Measurements from ENCODE around the gene PRSS33. TPM values are rescaled to one million over a fixed set of nuclear protein-coding genes. Genes with fewer than 3 reads are reported as not detected.
A peak's percentile ranks its signal among the peaks of the same experiment; 100 is the strongest.

PRSS33 gene
- total RNA-seq, 2 experiments from 2014 or later, result not detected

DNA sequence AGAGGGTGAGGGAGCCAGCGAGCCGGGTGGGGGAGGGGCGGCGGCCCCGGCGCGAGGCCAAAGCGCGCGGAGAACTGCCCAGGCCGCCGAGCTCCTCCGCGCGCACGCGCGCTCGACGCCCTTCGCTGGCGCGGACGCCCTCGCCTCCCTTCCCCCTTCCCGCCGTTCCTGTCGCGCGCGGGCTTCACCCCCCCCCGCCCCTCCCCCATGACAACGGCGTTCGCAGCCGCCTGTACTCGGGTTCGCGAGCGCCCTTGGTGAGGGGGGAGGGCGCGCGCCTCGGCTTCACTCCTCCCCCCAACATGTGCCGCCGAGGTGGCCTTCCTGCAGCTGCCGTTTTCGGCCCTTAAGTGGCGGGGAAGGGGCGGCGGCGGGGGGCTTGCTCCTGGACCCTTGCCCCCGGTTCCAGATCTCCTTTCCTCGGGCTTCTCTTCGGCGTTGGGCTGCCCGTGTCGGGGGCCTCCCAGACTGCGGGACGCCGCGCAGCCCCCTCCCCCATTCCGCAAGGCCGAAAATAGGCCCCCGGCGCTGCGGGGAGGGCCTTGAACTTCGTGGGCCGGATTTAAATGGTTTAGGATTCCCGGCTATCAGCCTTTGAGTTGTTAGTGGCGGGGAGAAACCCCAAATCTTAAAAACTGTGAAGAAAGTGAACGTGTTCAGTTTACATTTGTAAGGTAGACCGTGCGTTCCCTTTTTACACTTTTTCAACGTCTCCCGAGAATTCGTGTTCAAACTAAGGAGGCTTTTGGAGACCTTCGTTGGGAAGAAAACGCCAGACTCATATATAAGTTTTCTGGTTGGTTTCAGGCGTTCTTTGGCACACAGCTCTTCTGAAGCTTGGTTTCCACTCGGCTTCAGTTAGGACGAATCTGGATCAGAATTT lies 34.3 kb downstream of the PRSS33 start:
- ChIA-PET CTCF (interaction anchor here (0.6 kb wide), 1 partner anchor 31 kb away, joined by 4 read pairs; no protein-coding TSS in a partner anchor), POLR2A (no interaction called here)
- H3K36me3 Mint-ChIP-seq (ENCODE audit: low read depth), result peaks cover 63% of the 10 kb centered on the region
- H3K9me3 Mint-ChIP-seq, result no peaks in the 10 kb centered on the region
- H3K4me3 Mint-ChIP-seq, result peak overlapping the region; percentile 89
- DNase-seq, result peak; percentile 64
- H3K4me1 Mint-ChIP-seq, result peaks cover 63% of the 10 kb centered on the region
- H3K27me3 Mint-ChIP-seq, result no peaks in the 10 kb centered on the region
- H3K27ac Mint-ChIP-seq, result peak overlapping the region; percentile 93

- ChIA-PET CTCF (no interaction called here), POLR2A (no interaction called here)
- peak; percentile 95 for DNase-seq
- no peaks in the 10 kb centered on the region for H3K9me3 Mint-ChIP-seq
- H3K36me3 Mint-ChIP-seq (ENCODE audit: low read depth), result peaks cover 55% of the 10 kb centered on the region
- peak within 1 kb of the TSS; percentile 99 for H3K27ac Mint-ChIP-seq
- no peaks in the 10 kb centered on the region for H3K27me3 Mint-ChIP-seq
- H3K4me1 Mint-ChIP-seq, result peaks cover 57% of the 10 kb centered on the region
- H3K4me3 Mint-ChIP-seq, result peak within 1 kb of the TSS; percentile 89
These were observed 35.1 kb downstream of the PRSS33 start, which contains the start of gene SRRM2 for GRCh38 chr16:2752035-2752849. Gene SRRM2, plus strand, starts transcription at chr16:2752638. Its CDS starts 3,727 bp downstream, at chr16:2756365.

DNA sequence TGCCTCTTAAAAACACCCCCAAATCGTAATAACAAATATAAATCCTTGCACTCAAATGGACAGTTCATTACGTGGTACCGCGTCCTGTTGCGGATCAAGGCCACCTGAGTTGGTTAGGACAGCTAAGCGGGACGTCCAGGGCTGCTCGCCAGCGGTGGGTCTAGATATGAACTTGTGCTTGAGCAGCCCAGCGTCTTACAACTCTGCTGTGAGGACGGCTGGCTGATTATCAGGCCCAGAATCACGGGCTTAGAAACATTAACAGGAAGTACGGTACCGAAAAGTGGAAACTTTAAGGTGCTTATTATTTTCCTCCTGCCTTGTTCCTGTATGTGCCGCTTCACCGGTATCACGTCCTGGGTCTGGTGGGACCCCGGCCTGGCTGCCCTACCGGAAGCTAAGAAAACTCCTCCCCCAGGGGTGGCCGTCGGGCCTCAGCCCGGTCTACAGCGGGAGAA lies 35.8 kb downstream of the PRSS33 start:
- CTCF ChIA-PET, result no interaction called here
- Mint-ChIP-seq H3K4me1 (peaks cover 52% of the 10 kb centered on the region), H3K36me3 (ENCODE audit: low read depth) (peaks cover 48% of the 10 kb centered on the region), H3K27ac (peak overlapping the region; percentile 99), H3K4me3 (peak overlapping the region; percentile 89), H3K27me3 (no peaks in the 10 kb centered on the region), H3K9me3 (no peaks in the 10 kb centered on the region)
- no peak for DNase-seq
- POLR2A ChIA-PET, result no interaction called here

- Mint-ChIP-seq H3K9me3 (no peaks in the 10 kb centered on the region), H3K4me3 (peak overlapping the region; percentile 22), H3K27me3 (no peaks in the 10 kb centered on the region), H3K27ac (peak overlapping the region; percentile 66), H3K4me1 (peaks cover 38% of the 10 kb centered on the region), H3K36me3 (ENCODE audit: low read depth) (peaks cover 34% of the 10 kb centered on the region)
- CTCF ChIA-PET, result interaction anchor here (1.1 kb wide), 1 partner anchor 14 kb away, joined by 4 read pairs; no protein-coding TSS in a partner anchor
- POLR2A ChIA-PET, result no interaction called here
- no peak for DNase-seq
These were observed 37.4 kb downstream of the PRSS33 start for GRCh38 chr16:2749936-2750335.

- Mint-ChIP-seq H3K36me3 (ENCODE audit: low read depth) (peaks cover 30% of the 10 kb centered on the region), H3K4me3 (no peak overlapping the region), H3K27me3 (no peaks in the 10 kb centered on the region), H3K4me1 (peaks cover 34% of the 10 kb centered on the region), H3K9me3 (no peaks in the 10 kb centered on the region), H3K27ac (no peak overlapping the region)
- POLR2A ChIA-PET, result no interaction called here
- no peak for DNase-seq
- CTCF ChIA-PET, result interaction anchor here (1.1 kb wide), 1 partner anchor 14 kb away, joined by 4 read pairs; no protein-coding TSS in a partner anchor
These were observed 37.9 kb downstream of the PRSS33 start for GRCh38 chr16:2749476-2749875.

- Mint-ChIP-seq H3K9me3 (no peaks in the 10 kb centered on the region), H3K27me3 (no peaks in the 10 kb centered on the region), H3K27ac (no peak overlapping the region), H3K36me3 (ENCODE audit: low read depth) (peaks cover 24% of the 10 kb centered on the region), H3K4me1 (peaks cover 28% of the 10 kb centered on the region), H3K4me3 (no peak overlapping the region)
- ChIA-PET POLR2A (no interaction called here), CTCF (interaction anchor here (1.1 kb wide), 1 partner anchor 13 kb away, joined by 4 read pairs; no protein-coding TSS in a partner anchor)
- no peak for DNase-seq
These were observed 38.5 kb downstream of the PRSS33 start for GRCh38 chr16:2748757-2749455.

GRCh38 chr16:2745961-2746360 lies 41.4 kb downstream of the PRSS33 start:
- H3K36me3 Mint-ChIP-seq (ENCODE audit: low read depth), result peaks cover 12% of the 10 kb centered on the region
- POLR2A ChIA-PET, result no interaction called here
- DNase-seq, result no peak
- H3K4me3 Mint-ChIP-seq, result no peak overlapping the region
- H3K27me3 Mint-ChIP-seq, result no peaks in the 10 kb centered on the region
- no peaks in the 10 kb centered on the region for H3K9me3 Mint-ChIP-seq
- no peak overlapping the region for H3K27ac Mint-ChIP-seq
- peaks cover 17% of the 10 kb centered on the region for H3K4me1 Mint-ChIP-seq
- CTCF ChIA-PET, result interaction anchor here (0.7 to 1.5 kb wide), 3 partner anchors 26 to 46 kb away, joined by 3 to 5 read pairs (median 4); partner anchors contain the start of gene PRSS27

DNA sequence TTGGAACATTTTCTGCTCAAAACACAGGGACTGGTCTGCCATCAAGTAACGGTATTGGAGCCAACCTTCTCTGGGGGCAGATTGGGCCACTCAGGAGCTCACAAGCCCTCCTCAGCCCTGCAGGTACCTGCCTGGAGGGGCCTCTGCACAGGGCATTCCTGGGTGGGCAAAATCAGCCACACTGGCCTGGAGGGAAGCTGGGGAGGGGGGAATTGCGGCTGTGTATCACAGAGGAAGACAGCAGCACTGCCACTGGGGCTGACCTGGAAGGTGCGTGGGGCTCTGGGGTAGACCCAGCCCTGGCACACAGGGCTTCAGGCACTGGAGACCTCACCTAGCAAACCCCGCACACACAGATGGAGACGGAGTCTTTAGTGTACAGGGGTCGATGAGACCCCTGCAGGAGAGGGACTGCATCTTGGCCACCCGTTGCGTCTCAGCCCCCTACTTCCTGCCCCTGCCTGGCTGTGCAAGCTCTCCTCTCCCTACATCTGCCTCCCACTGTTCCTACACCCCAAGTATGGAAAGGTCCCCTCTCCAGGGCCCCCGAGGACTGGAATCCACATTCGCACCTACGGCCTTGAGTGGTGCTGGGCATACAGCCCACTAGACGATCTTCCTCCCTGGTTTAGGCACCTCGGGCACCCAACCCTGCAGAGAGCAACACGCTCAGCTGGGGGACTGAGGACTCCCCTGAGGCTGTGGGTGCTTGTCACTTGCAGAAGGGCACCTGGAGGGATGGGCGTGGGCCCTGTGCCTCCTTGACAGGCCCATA lies 42.1 kb downstream of the PRSS33 start:
- Mint-ChIP-seq H3K36me3 (ENCODE audit: low read depth) (peaks cover 7% of the 10 kb centered on the region), H3K4me3 (no peak overlapping the region), H3K27me3 (no peaks in the 10 kb centered on the region), H3K9me3 (no peaks in the 10 kb centered on the region), H3K27ac (no peak overlapping the region), H3K4me1 (peaks cover 13% of the 10 kb centered on the region)
- CTCF ChIA-PET, result interaction anchor here (1.2 to 1.5 kb wide), 2 partner anchors 26 to 46 kb away, joined by 3 to 5 read pairs; no protein-coding TSS in a partner anchor
- DNase-seq, result no peak
- POLR2A ChIA-PET, result no interaction called here

GRCh38 chr16:2744711-2745110 lies 42.6 kb downstream of the PRSS33 start:
- Mint-ChIP-seq H3K4me3 (no peak overlapping the region), H3K9me3 (no peaks in the 10 kb centered on the region), H3K27me3 (no peaks in the 10 kb centered on the region), H3K36me3 (ENCODE audit: low read depth) (peaks cover 4% of the 10 kb centered on the region), H3K27ac (no peak overlapping the region), H3K4me1 (peaks cover 8% of the 10 kb centered on the region)
- CTCF ChIA-PET, result no interaction called here
- DNase-seq, result no peak
- POLR2A ChIA-PET, result no interaction called here

DNA sequence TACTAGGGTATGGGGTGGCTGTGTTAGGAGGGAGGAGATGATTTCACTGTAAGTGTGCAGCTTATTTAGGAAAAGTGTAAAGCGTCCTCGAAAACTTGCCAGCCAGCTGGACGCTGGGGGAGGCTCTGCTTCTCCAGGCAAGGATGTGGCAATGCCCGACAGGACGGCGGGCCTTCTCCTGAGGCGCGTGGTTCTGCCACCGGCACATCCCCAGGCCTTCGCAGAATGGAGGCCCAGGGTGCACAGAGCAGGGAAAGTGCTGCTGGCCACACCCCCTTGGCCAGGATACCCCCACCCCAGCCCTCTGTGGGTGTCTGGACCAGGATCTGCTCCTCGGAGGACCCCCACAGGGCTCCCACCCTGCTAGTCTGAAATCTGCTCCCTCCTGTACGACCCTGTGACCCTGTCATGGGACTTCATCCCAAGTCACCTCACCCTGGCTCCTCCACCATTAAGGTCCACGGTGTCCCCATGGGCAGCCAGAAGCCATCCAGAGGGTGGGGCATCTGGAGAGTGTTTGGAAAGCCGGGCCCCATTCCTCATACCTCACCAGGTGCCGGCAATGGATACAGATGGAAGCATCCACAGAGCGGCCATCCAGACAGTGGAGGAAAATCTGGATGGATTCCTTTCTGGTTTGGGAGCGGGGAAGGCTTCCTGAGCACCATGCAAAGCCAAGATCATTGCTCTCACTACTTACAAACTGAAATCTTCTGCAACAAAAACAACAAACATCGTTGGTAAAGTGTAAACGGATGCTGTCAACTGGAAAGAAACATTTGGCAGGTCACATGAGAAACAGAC lies 44.2 kb downstream of the PRSS33 start:
- Mint-ChIP-seq H3K9me3 (no peaks in the 10 kb centered on the region), H3K27me3 (no peaks in the 10 kb centered on the region), H3K4me3 (no peak overlapping the region), H3K27ac (no peak overlapping the region), H3K36me3 (ENCODE audit: low read depth) (no peaks in the 10 kb centered on the region), H3K4me1 (peaks cover 3% of the 10 kb centered on the region)
- DNase-seq, result no peak
- ChIA-PET POLR2A (no interaction called here), CTCF (no interaction called here)

GRCh38 chr16:2742323-2743006 lies 44.9 kb downstream of the PRSS33 start:
- DNase-seq, result no peak
- Mint-ChIP-seq H3K27ac (no peak overlapping the region), H3K4me1 (peaks cover 3% of the 10 kb centered on the region), H3K36me3 (ENCODE audit: low read depth) (no peaks in the 10 kb centered on the region), H3K9me3 (no peaks in the 10 kb centered on the region), H3K27me3 (no peaks in the 10 kb centered on the region), H3K4me3 (no peak overlapping the region)
- ChIA-PET CTCF (no interaction called here), POLR2A (interaction anchor here (0.6 kb wide), 1 partner anchor 228 kb away, joined by 3 read pairs; no protein-coding TSS in a partner anchor)

Data from activated CD4-positive, alpha-beta T cell treated with anti-CD3 and anti-CD28 coated beads, Interleukin-2, amount 10 ng/mL, durations not matched to agents 7 days and 5 days (primary cell).